ENCODE results near the gene CALHM3. TPM values are rescaled to one million over a fixed set of nuclear protein-coding genes. Genes with fewer than 3 reads are reported as not detected.

The CALHM3 gene
- total and polyA plus RNA-seq, 2 experiments from 2014 or later = 0.14 to 0.19 TPM

- DNase-seq (ENCODE audit: low spot score) = no peak
- Mint-ChIP-seq H3K27ac (no peak overlapping the region), H3K4me1 (peaks cover 3% of the 10 kb centered on the region; the same call in 1 of the 3 replicates), H3K36me3 (ENCODE audit: low read depth) (no peaks in the 10 kb centered on the region), H3K9me3 (no peaks in the 10 kb centered on the region), H3K4me3 (no peak overlapping the region), H3K27me3 (ENCODE audit: insufficient read depth, low read depth, poor library complexity) (peaks cover 11% of the 10 kb centered on the region)
- no peaks in the 10 kb centered on the region for H3K36me3 ChIP-seq (ENCODE audit: insufficient read depth)
- no peak overlapping the region for H3K4me3 ChIP-seq
- ATAC-seq = no peak
- no peaks in the 10 kb centered on the region for H3K79me2 ChIP-seq (replicated peaks; ENCODE audit: insufficient read depth)
- no peak overlapping the region for H3K4me2 ChIP-seq
- no peaks in the 10 kb centered on the region for H4K20me1 ChIP-seq (replicated peaks; ENCODE audit: insufficient read depth)
- no peaks in the 10 kb centered on the region for H3K4me1 ChIP-seq (ENCODE audit: insufficient read depth)
- no peaks in the 10 kb centered on the region for H3F3A ChIP-seq (replicated peaks; ENCODE audit: low read depth)
- no peak overlapping the region for H2AFZ ChIP-seq
- H3K27me3 ChIP-seq (ENCODE audit: insufficient read depth) = no peaks in the 10 kb centered on the region
- TF ChIP-seq EZH2 (IDR thresholded peaks at IDR 0.05; ENCODE audit: low read depth, unreplicated experiment) (no peak), JUNB (IDR thresholded peaks at IDR 0.05; ENCODE audit: unreplicated experiment) (no peak), REST (IDR thresholded peaks at IDR 0.05; ENCODE audit: unreplicated experiment) (no peak), ZNF331 (CRISPR knock-in tag; IDR thresholded peaks at IDR 0.05; ENCODE audit: low read depth) (no peak)
- TF ChIP-seq, protein P1, sequence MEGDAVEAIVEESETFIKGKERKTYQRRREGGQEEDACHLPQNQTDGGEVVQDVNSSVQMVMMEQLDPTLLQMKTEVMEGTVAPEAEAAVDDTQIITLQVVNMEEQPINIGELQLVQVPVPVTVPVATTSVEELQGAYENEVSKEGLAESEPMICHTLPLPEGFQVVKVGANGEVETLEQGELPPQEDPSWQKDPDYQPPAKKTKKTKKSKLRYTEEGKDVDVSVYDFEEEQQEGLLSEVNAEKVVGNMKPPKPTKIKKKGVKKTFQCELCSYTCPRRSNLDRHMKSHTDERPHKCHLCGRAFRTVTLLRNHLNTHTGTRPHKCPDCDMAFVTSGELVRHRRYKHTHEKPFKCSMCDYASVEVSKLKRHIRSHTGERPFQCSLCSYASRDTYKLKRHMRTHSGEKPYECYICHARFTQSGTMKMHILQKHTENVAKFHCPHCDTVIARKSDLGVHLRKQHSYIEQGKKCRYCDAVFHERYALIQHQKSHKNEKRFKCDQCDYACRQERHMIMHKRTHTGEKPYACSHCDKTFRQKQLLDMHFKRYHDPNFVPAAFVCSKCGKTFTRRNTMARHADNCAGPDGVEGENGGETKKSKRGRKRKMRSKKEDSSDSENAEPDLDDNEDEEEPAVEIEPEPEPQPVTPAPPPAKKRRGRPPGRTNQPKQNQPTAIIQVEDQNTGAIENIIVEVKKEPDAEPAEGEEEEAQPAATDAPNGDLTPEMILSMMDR (conservative IDR thresholded peaks at IDR 0.05; ENCODE audit: low read depth in 2 of 2) = no peak
- H3K9me2 ChIP-seq (ENCODE audit: insufficient read depth) = no peaks in the 10 kb centered on the region
- no peak overlapping the region for H3K27ac ChIP-seq (ENCODE audit: low read depth)
Observed at GRCh38 chr10:103465411-103466179, 13.4 kb downstream of the CALHM3 start.

DNA sequence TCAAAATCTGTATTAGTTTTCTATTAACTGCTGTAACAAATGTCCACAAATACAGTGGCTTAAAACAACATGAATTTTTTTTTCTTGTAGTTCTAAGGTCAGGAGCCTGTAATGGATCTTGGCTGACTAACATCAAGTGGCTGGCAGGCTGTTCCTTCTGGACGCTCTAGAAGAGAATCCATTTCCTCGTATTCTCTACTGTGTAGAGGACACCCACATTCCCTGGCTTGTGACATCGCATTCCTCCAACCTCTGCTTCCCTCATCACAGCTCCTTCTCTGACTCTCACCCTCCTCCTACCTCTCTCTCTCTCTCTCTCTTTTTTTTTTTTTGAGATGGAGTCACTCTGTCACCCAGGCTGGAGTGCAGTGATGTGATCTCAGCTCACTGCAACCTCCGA lies 15.5 kb downstream of the CALHM3 start:
- Mint-ChIP-seq H3K4me3 (no peak overlapping the region), H3K27me3 (ENCODE audit: insufficient read depth, low read depth, poor library complexity) (peaks cover 7% of the 10 kb centered on the region), H3K9me3 (no peaks in the 10 kb centered on the region), H3K27ac (no peak overlapping the region), H3K36me3 (ENCODE audit: low read depth) (no peaks in the 10 kb centered on the region), H3K4me1 (peaks cover 6% of the 10 kb centered on the region)
- Histone ChIP-seq H3K4me3 (no peak overlapping the region), H3K4me1 (ENCODE audit: insufficient read depth) (no peaks in the 10 kb centered on the region), H3K27me3 (ENCODE audit: insufficient read depth) (no peaks in the 10 kb centered on the region), H2AFZ (no peak overlapping the region), H3K9me2 (ENCODE audit: insufficient read depth) (no peaks in the 10 kb centered on the region), H3F3A (replicated peaks; ENCODE audit: low read depth) (no peaks in the 10 kb centered on the region), H4K20me1 (replicated peaks; ENCODE audit: insufficient read depth) (no peaks in the 10 kb centered on the region), H3K27ac (ENCODE audit: low read depth) (no peak overlapping the region), H3K79me2 (replicated peaks; ENCODE audit: insufficient read depth) (no peaks in the 10 kb centered on the region), H3K4me2 (no peak overlapping the region), H3K36me3 (ENCODE audit: insufficient read depth) (no peaks in the 10 kb centered on the region)
- ATAC-seq (no peak), DNase-seq (ENCODE audit: low spot score) (no peak)
- TF ChIP-seq EZH2phosphoT487 (IDR thresholded peaks at IDR 0.05; ENCODE audit: unreplicated experiment) (no peak), REST (IDR thresholded peaks at IDR 0.05; ENCODE audit: unreplicated experiment) (no peak), EZH2 (IDR thresholded peaks at IDR 0.05; ENCODE audit: low read depth, unreplicated experiment) (no peak), NANOG (IDR thresholded peaks at IDR 0.05; ENCODE audit: borderline replicate concordance) (no peak), ZNF114 (CRISPR knock-in tag; IDR thresholded peaks at IDR 0.05) (no peak)
- TF ChIP-seq, protein P2, sequence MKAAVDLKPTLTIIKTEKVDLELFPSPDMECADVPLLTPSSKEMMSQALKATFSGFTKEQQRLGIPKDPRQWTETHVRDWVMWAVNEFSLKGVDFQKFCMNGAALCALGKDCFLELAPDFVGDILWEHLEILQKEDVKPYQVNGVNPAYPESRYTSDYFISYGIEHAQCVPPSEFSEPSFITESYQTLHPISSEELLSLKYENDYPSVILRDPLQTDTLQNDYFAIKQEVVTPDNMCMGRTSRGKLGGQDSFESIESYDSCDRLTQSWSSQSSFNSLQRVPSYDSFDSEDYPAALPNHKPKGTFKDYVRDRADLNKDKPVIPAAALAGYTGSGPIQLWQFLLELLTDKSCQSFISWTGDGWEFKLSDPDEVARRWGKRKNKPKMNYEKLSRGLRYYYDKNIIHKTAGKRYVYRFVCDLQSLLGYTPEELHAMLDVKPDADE (IDR thresholded peaks at IDR 0.05) = no peak

All from GM23338 (cell line).